AG04449 (cell line): ENCODE results near the gene FAM162A.
A peak's percentile ranks its signal among the peaks of the same experiment; 100 is the strongest.

Experiments
- CTCF ChIA-PET: fragments of 350-600 bp; formaldehyde crosslinking; extraction: SDS; loops from one replicate; lab custom pipeline; 2021; ENCODE audit warnings: antibody characterized with exemption; lab: Yijun Ruan, JAX
- POLR2A ChIA-PET: fragments of 400-600, 350-600 bp; formaldehyde crosslinking; extraction: SDS; loops from one replicate; lab custom pipeline; 2020; ENCODE audit warnings: antibody characterized with exemption, inconsistent platforms; lab: Yijun Ruan, JAX
- DNase-seq: peaks from one replicate; pipeline ENCODE4 v3.0.0-alpha.2; 2010; ENCODE audit warnings: low read depth, low spot score
- H3K4me3 ChIP-seq: 2 replicates; pipeline ENCODE4 v1.5.1; 2011; ENCODE audit warnings: low read depth, mild to moderate bottlenecking, control low read depth, low read length
- TF ChIP-seq, protein P1 (sequence below): IDR thresholded peaks from one replicate; pipeline ENCODE4 v1.5.1; 2011; ENCODE audit warnings: mild to moderate bottlenecking, moderate library complexity, low read length, control low read depth, inconsistent platforms; ENCODE audit not compliant: insufficient read depth; ENCODE audit errors: missing control alignments

Gene FAM162A

DNA sequence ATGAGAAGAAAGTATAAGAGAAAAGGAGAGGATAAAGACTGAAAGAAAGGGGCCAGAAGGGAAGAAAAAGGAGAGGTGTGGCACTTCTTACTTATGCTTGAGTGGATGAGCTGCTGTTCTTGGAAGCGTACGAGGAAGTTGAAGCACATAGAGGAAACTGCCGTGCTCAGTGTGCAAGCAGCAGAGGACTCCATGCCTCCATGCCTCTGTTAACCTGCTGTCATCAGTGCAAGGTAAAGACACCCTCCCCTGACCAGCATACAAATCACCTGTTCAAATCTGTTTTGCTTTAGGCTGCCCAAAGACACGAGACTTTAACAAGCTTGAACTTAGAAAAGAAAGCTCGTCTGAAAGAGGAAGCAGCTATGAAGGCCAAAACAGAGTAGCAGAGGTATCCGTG lies 25.5 kb downstream of the FAM162A start:
- DNase-seq, result no peak
- ChIA-PET POLR2A (interaction anchor here (0.6 kb wide), 1 partner anchor 270 kb away, joined by 4 read pairs; no protein-coding TSS in a partner anchor), CTCF (interaction anchor here (1.3 to 3.9 kb wide), 2 partner anchors 16 to 25 kb away, joined by 7 to 34 read pairs; partner anchors contain the start of gene FAM162A)
- TF ChIP-seq, protein P1, sequence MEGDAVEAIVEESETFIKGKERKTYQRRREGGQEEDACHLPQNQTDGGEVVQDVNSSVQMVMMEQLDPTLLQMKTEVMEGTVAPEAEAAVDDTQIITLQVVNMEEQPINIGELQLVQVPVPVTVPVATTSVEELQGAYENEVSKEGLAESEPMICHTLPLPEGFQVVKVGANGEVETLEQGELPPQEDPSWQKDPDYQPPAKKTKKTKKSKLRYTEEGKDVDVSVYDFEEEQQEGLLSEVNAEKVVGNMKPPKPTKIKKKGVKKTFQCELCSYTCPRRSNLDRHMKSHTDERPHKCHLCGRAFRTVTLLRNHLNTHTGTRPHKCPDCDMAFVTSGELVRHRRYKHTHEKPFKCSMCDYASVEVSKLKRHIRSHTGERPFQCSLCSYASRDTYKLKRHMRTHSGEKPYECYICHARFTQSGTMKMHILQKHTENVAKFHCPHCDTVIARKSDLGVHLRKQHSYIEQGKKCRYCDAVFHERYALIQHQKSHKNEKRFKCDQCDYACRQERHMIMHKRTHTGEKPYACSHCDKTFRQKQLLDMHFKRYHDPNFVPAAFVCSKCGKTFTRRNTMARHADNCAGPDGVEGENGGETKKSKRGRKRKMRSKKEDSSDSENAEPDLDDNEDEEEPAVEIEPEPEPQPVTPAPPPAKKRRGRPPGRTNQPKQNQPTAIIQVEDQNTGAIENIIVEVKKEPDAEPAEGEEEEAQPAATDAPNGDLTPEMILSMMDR, result no peak
- no peak overlapping the region for H3K4me3 ChIP-seq

DNA sequence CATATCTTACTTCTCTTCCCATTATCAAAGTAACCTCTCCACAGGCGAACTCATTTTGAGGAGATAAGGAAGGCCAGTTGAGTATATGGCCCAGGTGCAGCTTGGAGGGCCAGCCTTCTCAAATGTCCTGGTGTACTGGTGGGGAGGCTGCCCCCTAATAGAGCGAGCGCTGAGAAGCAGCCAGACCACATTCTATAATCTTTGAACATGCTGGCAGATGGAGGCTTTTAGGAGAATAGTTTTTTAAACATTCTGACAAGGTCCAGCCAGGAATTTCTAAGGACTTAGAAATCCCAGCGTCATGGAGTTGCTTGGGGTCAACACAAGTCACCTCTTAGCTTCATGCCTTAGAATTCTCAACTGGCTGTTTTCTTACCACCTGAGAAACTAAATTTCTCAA lies 26.1 kb downstream of the FAM162A start:
- DNase-seq, result no peak
- CTCF ChIA-PET, result interaction anchor here (3.9 kb wide), 1 partner anchor 17 kb away, joined by 34 read pairs; no protein-coding TSS in a partner anchor
- no peak overlapping the region for H3K4me3 ChIP-seq
- TF ChIP-seq, protein P1, result no peak
- POLR2A ChIA-PET, result no interaction called here

DNA sequence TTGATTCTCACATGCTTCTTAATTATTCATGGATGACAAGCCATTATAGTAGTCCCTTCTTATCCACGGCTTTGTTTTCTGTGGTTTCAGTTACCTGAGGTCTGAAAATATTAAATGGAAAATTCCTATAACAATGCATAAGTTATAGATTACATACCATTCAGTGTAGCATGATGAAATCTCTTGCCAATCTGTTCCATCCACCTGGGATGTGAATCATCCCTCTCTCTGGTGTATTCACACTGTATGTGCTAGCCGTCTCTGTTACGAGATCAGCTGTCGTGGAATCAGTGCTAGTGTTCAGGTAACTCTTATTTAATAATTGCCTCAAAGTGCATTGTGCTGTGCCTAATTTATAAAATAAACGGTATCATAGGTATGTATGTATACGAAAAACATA lies 26.7 kb downstream of the FAM162A start:
- CTCF ChIA-PET, result interaction anchor here (1.2 kb wide), 1 partner anchor 17 kb away, joined by 11 read pairs; no protein-coding TSS in a partner anchor
- POLR2A ChIA-PET, result no interaction called here

DNA sequence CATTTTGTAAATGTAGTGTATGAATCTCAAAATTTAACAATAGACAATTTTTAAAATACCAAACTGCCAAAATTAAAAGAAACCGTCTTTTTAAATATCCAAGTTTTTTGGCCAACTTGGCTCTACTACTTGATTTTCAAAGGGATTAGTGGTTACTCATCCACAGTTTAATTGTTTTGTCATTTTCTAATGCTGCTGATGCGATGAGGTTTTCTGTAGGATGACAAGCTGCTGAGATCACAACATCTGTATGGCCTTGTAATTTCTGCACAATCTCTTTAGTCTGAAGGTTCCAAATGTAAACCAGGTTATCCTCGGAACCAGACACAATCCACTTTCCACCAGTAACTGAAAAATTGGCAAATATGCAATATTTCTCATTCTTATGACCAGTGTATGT lies 30.4 kb downstream of the FAM162A start:
- ChIA-PET POLR2A (no interaction called here), CTCF (no interaction called here)
- no peak for DNase-seq
- no peak overlapping the region for H3K4me3 ChIP-seq
- TF ChIP-seq, protein P1, result no peak

More for the DNA sequence above, 26.7 kb downstream of the FAM162A start:
- no peak for DNase-seq
- TF ChIP-seq, protein P1, result no peak
- H3K4me3 ChIP-seq, result no peak overlapping the region

DNA sequence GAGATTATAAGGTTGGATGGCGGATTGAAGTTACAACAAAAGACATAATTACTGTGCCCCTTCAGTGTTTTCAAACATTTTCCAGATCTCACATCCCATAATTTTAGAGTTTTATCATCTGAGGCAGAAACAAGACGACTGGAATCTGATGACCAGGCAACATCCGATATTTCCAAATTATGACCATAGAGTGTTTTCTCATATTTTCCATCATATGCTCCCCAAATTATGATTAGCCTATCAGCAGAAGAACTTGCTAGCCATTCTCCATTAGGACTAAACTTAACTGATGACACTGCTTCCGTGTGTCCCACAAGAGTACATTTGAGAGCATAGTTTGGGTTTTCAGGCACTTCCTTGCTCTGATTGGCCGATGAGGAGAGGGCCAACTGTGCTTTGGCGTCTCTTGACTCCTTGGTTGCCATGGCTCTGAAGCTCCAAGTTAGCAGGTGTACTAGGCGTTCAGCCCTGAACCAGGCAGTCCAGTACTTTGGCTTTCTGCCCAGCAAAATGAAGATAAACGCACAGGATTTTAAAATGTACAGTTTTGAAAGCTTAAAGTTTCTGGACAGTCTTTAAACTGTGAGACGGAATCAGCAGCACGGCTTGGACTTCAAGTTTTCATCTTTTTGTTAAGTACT lies 31.2 kb downstream of the FAM162A start:
- no peak for DNase-seq
- ChIA-PET POLR2A (no interaction called here), CTCF (interaction anchor here (1.1 to 3.3 kb wide), 5 partner anchors 18 to 264 kb away, joined by 3 to 13 read pairs (median 8); partner anchors contain the start of gene FAM162A)
- peak overlapping the region; percentile 87 for H3K4me3 ChIP-seq
- TF ChIP-seq, protein P1, result no peak

DNA sequence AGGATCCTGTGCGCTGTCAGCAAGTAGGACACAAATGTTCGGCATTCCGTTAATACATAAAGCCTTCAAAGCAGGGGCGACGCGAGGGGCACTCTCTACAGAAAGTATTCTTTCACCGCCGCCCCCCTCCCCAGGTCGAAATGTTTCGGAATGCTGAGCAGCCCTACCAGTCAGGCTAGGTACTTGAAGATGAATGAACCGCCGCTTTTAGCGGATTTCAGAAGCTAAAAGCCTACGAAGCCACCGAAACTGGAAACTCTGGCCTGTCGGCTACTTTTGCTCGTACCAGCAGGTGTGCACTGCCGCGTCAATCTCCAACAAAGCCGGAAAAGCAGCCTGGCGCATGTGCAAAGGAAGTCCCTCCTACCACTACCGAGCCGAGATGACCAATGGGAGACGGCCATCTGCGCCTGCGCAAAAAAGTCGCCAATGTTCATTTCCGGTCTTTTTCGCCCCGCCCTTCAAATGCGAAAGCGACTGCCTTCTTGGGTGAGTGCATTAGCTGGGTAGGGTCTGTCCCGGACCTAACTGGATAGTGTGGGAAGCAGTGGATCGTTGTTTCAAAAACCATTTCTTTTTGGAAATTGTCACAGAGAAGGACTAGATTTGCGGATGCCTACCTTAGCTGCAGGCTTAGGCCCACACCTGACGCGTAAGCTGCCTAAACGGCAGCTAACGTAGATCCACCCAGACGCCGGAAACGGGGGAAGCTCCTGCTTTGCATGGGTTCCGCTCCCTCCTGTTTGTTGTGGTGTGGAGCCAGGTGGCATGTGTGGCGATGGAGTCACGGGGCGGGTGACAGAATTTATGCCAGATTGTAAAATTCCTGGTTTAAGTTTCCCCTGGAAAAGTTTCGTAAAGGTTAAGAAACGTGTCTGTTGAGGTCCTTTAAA lies 32.0 kb downstream of the FAM162A start, which contains the start of gene WDR5B:
TSS of gene WDR5B (minus strand) at position 301 of the 893 bp plus-strand sequence. CDS start 534 bp downstream, outside the sequence.
- CTCF ChIA-PET, result interaction anchor here (0.8 to 3.3 kb wide), 7 partner anchors 9 to 314 kb away, joined by 3 to 13 read pairs (median 6); partner anchors contain the start of gene FAM162A
- TF ChIP-seq, protein P1, result no peak
- POLR2A ChIA-PET, result interaction anchor here (1.6 kb wide), 1 partner anchor 99 kb away, joined by 6 read pairs; the partner anchor contains the start of gene KPNA1
- H3K4me3 ChIP-seq, result peak within 1 kb of the TSS; percentile 87
- peak; percentile 86 for DNase-seq
